Mesenchymal stem cell (in vitro differentiated cells and primary cell): ENCODE data around the gene ERG.

Experiments
- DNase-seq: peaks from one replicate; pipeline ENCODE4 v3.0.0-alpha.2; 2013
- H2AFZ ChIP-seq: one replicate; pipeline ENCODE4 v1.6.1; 2013; ENCODE audit warnings: low read depth, mild to moderate bottlenecking, control low read depth, inconsistent platforms, low read length, moderate library complexity
- H2AK5ac ChIP-seq: 2 replicates; pipeline ENCODE4 v1.6.1; 2013; ENCODE audit warnings: low read length, moderate library complexity, mild to moderate bottlenecking, inconsistent platforms; ENCODE audit not compliant: severe bottlenecking
- H2BK120ac ChIP-seq: one replicate; pipeline ENCODE4 v1.6.1; 2013; ENCODE audit warnings: low read depth, mild to moderate bottlenecking, inconsistent platforms, low read length, moderate library complexity
- H2BK12ac ChIP-seq, 2 experiments: one replicate each; pipeline ENCODE4 v1.6.1; 2013; ENCODE audit warnings: inconsistent platforms in 2 of 2, low read length in 2 of 2, mild to moderate bottlenecking in 2 of 2, moderate library complexity in 2 of 2, control low read depth in 1 of 2
- H2BK15ac ChIP-seq: one replicate; pipeline ENCODE4 v1.6.1; 2013; ENCODE audit warnings: mild to moderate bottlenecking, low read depth, inconsistent platforms; ENCODE audit not compliant: poor library complexity, severe bottlenecking
- H2BK5ac ChIP-seq: 2 replicates; pipeline ENCODE4 v1.6.1; 2013; ENCODE audit warnings: low read depth, mild to moderate bottlenecking, low read length, control low read depth, inconsistent platforms; ENCODE audit not compliant: poor library complexity, severe bottlenecking
- H3K14ac ChIP-seq, 2 experiments: one replicate each; pipeline ENCODE4 v1.6.1; 2013; ENCODE audit warnings: inconsistent platforms in 2 of 2, low read length in 2 of 2, control low read depth in 1 of 2, mild to moderate bottlenecking in 1 of 2, moderate library complexity in 1 of 2
- H3K18ac ChIP-seq, 2 experiments: one replicate each; pipeline ENCODE4 v1.6.1; 2013; ENCODE audit warnings: inconsistent platforms in 2 of 2, low read length in 2 of 2, control low read depth in 1 of 2, low read depth in 1 of 2, mild to moderate bottlenecking in 1 of 2
- H3K23ac ChIP-seq, 2 experiments: one replicate each; pipeline ENCODE4 v1.6.1; 2013; ENCODE audit warnings: inconsistent platforms in 2 of 2, low read length in 2 of 2, mild to moderate bottlenecking in 2 of 2, moderate library complexity in 2 of 2, control low read depth in 1 of 2
- H3K27ac ChIP-seq: 2 replicates; pipeline ENCODE4 v1.5.1; 2013; ENCODE audit warnings: mild to moderate bottlenecking, moderate library complexity, low read length, control low read depth, inconsistent platforms; ENCODE audit not compliant: poor library complexity, severe bottlenecking
- H3K27me3 ChIP-seq, 2 experiments: 2 replicates each; pipeline versions ENCODE4 v1.6.1 to v1.7.0; 2013; ENCODE audit warnings: low read length in 2 of 2, mild to moderate bottlenecking in 2 of 2, moderate library complexity in 2 of 2, control low read depth in 1 of 2, inconsistent platforms in 1 of 2; ENCODE audit not compliant: control insufficient read depth in 1 of 2, insufficient read depth in 1 of 2
- H3K36me3 ChIP-seq, 2 experiments: 2 replicates each; pipeline versions ENCODE4 v1.6.1 to v1.7.0; 2013; ENCODE audit warnings: low read length in 2 of 2, control low read depth in 1 of 2, inconsistent platforms in 1 of 2, low read depth in 1 of 2, mild to moderate bottlenecking in 1 of 2; ENCODE audit not compliant: insufficient read depth in 2 of 2, control insufficient read depth in 1 of 2
- H3K4ac ChIP-seq, 2 experiments: one replicate each; pipeline ENCODE4 v1.6.1; 2013; ENCODE audit warnings: inconsistent platforms in 2 of 2, low read length in 2 of 2, mild to moderate bottlenecking in 2 of 2, moderate library complexity in 2 of 2, control low read depth in 1 of 2, low read depth in 1 of 2
- H3K4me1 ChIP-seq: 2 replicates; pipeline ENCODE4 v1.6.1; 2013; ENCODE audit warnings: low read depth, low read length, control low read depth; ENCODE audit not compliant: control insufficient read depth, insufficient read depth
- H3K4me2 ChIP-seq: 2 replicates; pipeline ENCODE4 v1.6.1; 2013; ENCODE audit warnings: low read length, mild to moderate bottlenecking, inconsistent platforms; ENCODE audit not compliant: poor library complexity, severe bottlenecking
- H3K4me3 ChIP-seq, 2 experiments: 2 replicates each; pipeline versions ENCODE4 v1.5.1 to v1.7.0; 2013; ENCODE audit warnings: low read length in 2 of 2, mild to moderate bottlenecking in 2 of 2, control low read depth in 1 of 2, low read depth in 1 of 2; ENCODE audit not compliant: insufficient read depth in 1 of 2
- H3K79me1 ChIP-seq: replicated peaks from 2 replicates; pipeline ENCODE4 v1.6.1; 2013; ENCODE audit warnings: mild to moderate bottlenecking, control low read depth, low read length, inconsistent platforms; ENCODE audit not compliant: poor library complexity, severe bottlenecking
- H3K9ac ChIP-seq: 2 replicates; pipeline ENCODE4 v1.7.0; 2013; ENCODE audit warnings: mild to moderate bottlenecking, low read length, moderate library complexity
- H3K9me3 ChIP-seq: 2 replicates; pipeline ENCODE4 v1.7.0; 2013; ENCODE audit warnings: mild to moderate bottlenecking, low read length; ENCODE audit not compliant: control insufficient read depth
- H4K8ac ChIP-seq: one replicate; pipeline ENCODE4 v1.6.1; 2013; ENCODE audit warnings: inconsistent platforms, mild to moderate bottlenecking, low read length, moderate library complexity
- H4K91ac ChIP-seq: one replicate; pipeline ENCODE4 v1.6.1; 2013; ENCODE audit warnings: mild to moderate bottlenecking, low read length, inconsistent platforms
- WGBS: methylation state at CpG from one replicate; pipeline ENCODE4 v1.1.7; 2013; ENCODE audit warnings: mixed read lengths; 5-methylcytosine and 5-hydroxymethylcytosine counted together

ERG gene

GRCh38 chr21:38455403-38455802 is 42.9 kb downstream of the ERG start:
- Histone ChIP-seq H3K23ac (no peak overlapping the region), H2BK15ac (no peak overlapping the region), H2BK12ac (no peak overlapping the region), H4K8ac (no peak overlapping the region), H2BK120ac (no peak overlapping the region), H3K4me3 (no peak overlapping the region), H2BK5ac (no peak overlapping the region), H3K14ac (no peak overlapping the region), H3K27ac (no peak overlapping the region), H3K4ac (no peak overlapping the region), H2AK5ac (no peak overlapping the region), H2AFZ (no peak overlapping the region), H3K18ac (no peak overlapping the region), H3K36me3 (no peaks in the 10 kb centered on the region), H3K4me1 (no peaks in the 10 kb centered on the region), H4K91ac (no peak overlapping the region), H3K9me3 (no peaks in the 10 kb centered on the region), H3K79me1 (no peaks in the 10 kb centered on the region), H3K9ac (no peak overlapping the region), H3K4me2 (no peak overlapping the region), H3K27me3 (no peaks in the 10 kb centered on the region)
- no peak for DNase-seq
- WGBS: 87% methylated on average over 4 of the region's 4 CpGs

GRCh38 chr21:38454702-38455101 is 43.6 kb downstream of the ERG start:
- Histone ChIP-seq H2BK12ac (no peak overlapping the region), H3K36me3 (no peaks in the 10 kb centered on the region), H2AK5ac (no peak overlapping the region), H2BK15ac (no peak overlapping the region), H3K9ac (no peak overlapping the region), H2BK120ac (no peak overlapping the region), H3K27me3 (no peaks in the 10 kb centered on the region), H4K91ac (no peak overlapping the region), H3K4me3 (no peak overlapping the region), H3K23ac (no peak overlapping the region), H3K27ac (no peak overlapping the region), H3K18ac (no peak overlapping the region), H2BK5ac (no peak overlapping the region), H2AFZ (no peak overlapping the region), H3K79me1 (no peaks in the 10 kb centered on the region), H3K4me2 (no peak overlapping the region), H4K8ac (no peak overlapping the region), H3K4ac (no peak overlapping the region), H3K14ac (no peak overlapping the region), H3K4me1 (no peaks in the 10 kb centered on the region), H3K9me3 (no peaks in the 10 kb centered on the region)
- no peak for DNase-seq
- WGBS: no CpG with 5 or more reads among the region's 2 CpGs

- Histone ChIP-seq H2BK5ac (no peak overlapping the region), H3K27ac (no peak overlapping the region), H2BK12ac (no peak overlapping the region), H3K18ac (no peak overlapping the region), H3K4me3 (no peak overlapping the region), H3K9ac (no peak overlapping the region), H3K79me1 (no peaks in the 10 kb centered on the region), H3K23ac (no peak overlapping the region), H3K9me3 (no peaks in the 10 kb centered on the region), H2AK5ac (no peak overlapping the region), H3K14ac (no peak overlapping the region), H3K27me3 (no peaks in the 10 kb centered on the region), H2BK120ac (no peak overlapping the region), H4K8ac (no peak overlapping the region), H3K36me3 (no peaks in the 10 kb centered on the region), H3K4ac (no peak overlapping the region), H2BK15ac (no peak overlapping the region), H2AFZ (no peak overlapping the region), H3K4me2 (no peak overlapping the region), H3K4me1 (no peaks in the 10 kb centered on the region), H4K91ac (no peak overlapping the region)
- DNase-seq: no peak
- 26% methylated on average over 3 of the region's 3 CpGs for WGBS
These were observed 44.1 kb downstream of the ERG start for GRCh38 chr21:38454161-38454560.

GRCh38 chr21:38448671-38449385 is 49.4 kb downstream of the ERG start:
- DNase-seq: no peak
- peak overlapping the region in 1 of 2 experiments; percentile 74 for H3K14ac ChIP-seq
- no peak overlapping the region for H4K8ac ChIP-seq
- no peak overlapping the region for H4K91ac ChIP-seq
- H2AK5ac ChIP-seq: no peak overlapping the region
- H2BK12ac ChIP-seq: no peak overlapping the region
- H3K4ac ChIP-seq: no peak overlapping the region
- no peaks in the 10 kb centered on the region for H3K9me3 ChIP-seq
- H3K27ac ChIP-seq: no peak overlapping the region
- H3K4me3 ChIP-seq: no peak overlapping the region
- H3K79me1 ChIP-seq: no peaks in the 10 kb centered on the region
- no peaks in the 10 kb centered on the region for H3K27me3 ChIP-seq
- no peaks in the 10 kb centered on the region for H3K36me3 ChIP-seq
- 29% methylated on average over 3 of the region's 5 CpGs for WGBS
- no peak overlapping the region for H2AFZ ChIP-seq
- H2BK5ac ChIP-seq: no peak overlapping the region
- H3K4me2 ChIP-seq: no peak overlapping the region
- peak overlapping the region in 1 of 2 experiments; percentile 74 for H3K23ac ChIP-seq
- no peak overlapping the region for H3K9ac ChIP-seq
- H3K4me1 ChIP-seq: peaks cover 5% of the 10 kb centered on the region
- no peak overlapping the region for H2BK120ac ChIP-seq
- no peak overlapping the region for H3K18ac ChIP-seq
- no peak overlapping the region for H2BK15ac ChIP-seq
